ENCODE data around the gene TMC8.

DNA sequence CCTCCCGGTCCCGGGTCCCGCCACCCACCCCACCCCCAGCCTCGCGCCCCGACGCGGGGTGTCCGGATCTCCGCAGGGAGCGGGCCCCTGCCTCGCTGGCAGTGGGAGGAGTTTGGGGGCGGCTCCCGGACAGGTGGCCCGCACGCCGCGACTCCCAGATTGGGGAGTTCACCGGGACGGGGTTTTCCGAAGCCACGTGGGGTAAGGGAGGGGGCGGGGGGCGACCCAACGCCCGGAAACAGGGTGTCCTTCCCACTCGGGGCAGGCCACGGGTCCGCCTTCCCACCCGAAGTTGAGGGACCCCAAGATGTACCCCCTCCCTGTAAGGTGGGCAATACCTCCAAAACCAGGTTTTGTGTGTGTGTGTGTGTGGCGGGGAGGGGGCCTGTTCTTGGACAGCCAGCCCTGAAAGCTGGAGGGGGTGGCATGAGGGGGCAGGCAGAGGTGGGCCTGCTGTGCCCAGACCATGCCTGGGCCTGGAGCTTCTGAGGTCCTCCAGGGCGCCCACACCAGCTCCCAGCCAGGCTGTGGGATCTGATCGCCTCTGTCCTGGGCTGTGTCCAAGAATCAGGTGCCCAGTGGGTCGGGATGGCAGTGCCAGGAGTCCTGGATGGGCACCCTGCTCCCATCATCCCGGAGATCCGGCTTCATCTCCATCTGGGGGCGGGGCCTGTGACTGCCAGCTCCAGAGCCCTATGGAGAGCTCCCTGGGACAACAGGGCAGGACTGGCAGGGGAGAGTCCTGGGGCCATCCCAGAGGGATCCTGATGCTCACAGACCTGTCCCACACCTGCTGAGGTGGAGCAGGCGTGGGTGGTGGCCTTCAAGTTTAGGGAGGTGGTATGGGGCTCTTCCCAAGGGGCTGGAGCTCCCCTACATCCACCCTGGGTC, 38.6 kb downstream of the TMC8 start:
- TF ChIP-seq EP300 (IDR thresholded peaks at IDR 0.05; ENCODE audit: low read depth), result no peak
- TF ChIP-seq, protein P1, sequence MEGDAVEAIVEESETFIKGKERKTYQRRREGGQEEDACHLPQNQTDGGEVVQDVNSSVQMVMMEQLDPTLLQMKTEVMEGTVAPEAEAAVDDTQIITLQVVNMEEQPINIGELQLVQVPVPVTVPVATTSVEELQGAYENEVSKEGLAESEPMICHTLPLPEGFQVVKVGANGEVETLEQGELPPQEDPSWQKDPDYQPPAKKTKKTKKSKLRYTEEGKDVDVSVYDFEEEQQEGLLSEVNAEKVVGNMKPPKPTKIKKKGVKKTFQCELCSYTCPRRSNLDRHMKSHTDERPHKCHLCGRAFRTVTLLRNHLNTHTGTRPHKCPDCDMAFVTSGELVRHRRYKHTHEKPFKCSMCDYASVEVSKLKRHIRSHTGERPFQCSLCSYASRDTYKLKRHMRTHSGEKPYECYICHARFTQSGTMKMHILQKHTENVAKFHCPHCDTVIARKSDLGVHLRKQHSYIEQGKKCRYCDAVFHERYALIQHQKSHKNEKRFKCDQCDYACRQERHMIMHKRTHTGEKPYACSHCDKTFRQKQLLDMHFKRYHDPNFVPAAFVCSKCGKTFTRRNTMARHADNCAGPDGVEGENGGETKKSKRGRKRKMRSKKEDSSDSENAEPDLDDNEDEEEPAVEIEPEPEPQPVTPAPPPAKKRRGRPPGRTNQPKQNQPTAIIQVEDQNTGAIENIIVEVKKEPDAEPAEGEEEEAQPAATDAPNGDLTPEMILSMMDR (IDR thresholded peaks at IDR 0.05), result no peak

Measured in transverse colon (tissue), 3 donors.